HCT116 (cell line): ENCODE measurements around the gene C12orf57. TPM values are rescaled to one million over a fixed set of nuclear protein-coding genes. Genes with fewer than 3 reads are reported as not detected.
A peak's percentile ranks its signal among the peaks of the same experiment; 100 is the strongest.

ENCODE experiments used
- ATAC-seq: fragments of 200-7000 bp; cut with Tn5 transposase; 2 replicates; pipeline ENCODE4 v1.9.1; 2020; ENCODE audit warnings: mild to moderate bottlenecking, moderate library complexity
- BruUV-seq: library from RNA; stranded (reverse); fragments of 400-500 nt; replicated peaks from 2 replicates; lab custom pipeline; 2021; lab: Mats Ljungman, UMichigan
- CTCF ChIA-PET: fragments of 300-600 bp; sonication (Branson Sonifier 250); formaldehyde crosslinking; loops from one replicate; lab custom pipeline; 2021; ENCODE audit warnings: antibody characterized with exemption; lab: Charles Lee
- POLR2A ChIA-PET: fragments of 300-600, 350-600 bp; sonication (Branson Sonifier 250); formaldehyde crosslinking; loops from one replicate; lab custom pipeline; 2021; ENCODE audit warnings: antibody characterized with exemption; lab: Charles Lee
- RAD21 ChIA-PET, 2 experiments: fragments of 300-600 bp; sonication (Branson Sonifier 250); formaldehyde crosslinking; loops; one replicate each; lab custom pipeline; 2023; ENCODE audit warnings: low total read pairs in 2 of 2; ENCODE audit not compliant: uncharacterized antibody in 2 of 2, unreplicated experiment in 2 of 2, low non-redundant PET in 1 of 2; lab: Charles Lee
- DNase-seq: peaks from one replicate; pipeline ENCODE4 v3.0.0-alpha.2; 2010; ENCODE audit warnings: low read depth, low spot score
- H2AFZ ChIP-seq: fragments of 200-600 bp; shearing (Covaris generic), sonication (generic); 2 replicates; pipeline ENCODE4 v1.6.1; 2017; ENCODE audit warnings: low read depth, mixed run types, mixed read lengths, antibody characterized with exemption, low read length; ENCODE audit not compliant: poor library complexity, severe bottlenecking
- H3K27ac ChIP-seq: 2 replicates; pipeline ENCODE4 v1.5.1; 2012; ENCODE audit warnings: low read depth, low read length
- H3K27me3 ChIP-seq: fragments of 200-600 bp; sonication (generic); 2 replicates; pipeline ENCODE4 v1.6.1; 2016; ENCODE audit warnings: mixed run types, low read length, mixed read lengths; ENCODE audit not compliant: insufficient read depth
- H3K36me3 ChIP-seq, 2 experiments: fragments of 200-500 bp in 1 of 2; fragments of 200-600 bp in 1 of 2; sonication (Bioruptor generic) in 1 of 2; sonication (generic) in 1 of 2; 2 replicates each; pipeline versions ENCODE4 v1.5.1 to v1.6.1; 2014 to 2016; ENCODE audit warnings: low read length in 2 of 2, inconsistent platforms in 1 of 2, mixed read lengths in 1 of 2, mixed run types in 1 of 2; ENCODE audit not compliant: insufficient read depth in 2 of 2, control insufficient read depth in 1 of 2
- H3K4me1 ChIP-seq, 2 experiments: fragments of 200-600 bp in 1 of 2; sonication (generic) in 1 of 2; 2 replicates each; pipeline versions ENCODE4 v1.5.1 to v1.6.1; 2012 to 2017; ENCODE audit warnings: low read length in 2 of 2, inconsistent platforms in 1 of 2, mild to moderate bottlenecking in 1 of 2, mixed read lengths in 1 of 2, mixed run types in 1 of 2, moderate library complexity in 1 of 2; ENCODE audit not compliant: insufficient read depth in 2 of 2, control insufficient read depth in 1 of 2
- H3K4me2 ChIP-seq: fragments of 200-600 bp; sonication (generic); 2 replicates; pipeline ENCODE4 v1.6.1; 2017; ENCODE audit warnings: mixed run types, low read length, mixed read lengths
- H3K4me3 ChIP-seq, 2 experiments: fragments of 200-600 bp in 1 of 2; sonication (generic) in 1 of 2; replicated peaks in 1 of 2; 2 replicates each; pipeline ENCODE4 v1.5.1; 2011 to 2016; ENCODE audit warnings: low read length in 2 of 2, control low read depth in 1 of 2, low read depth in 1 of 2, mild to moderate bottlenecking in 1 of 2, mixed read lengths in 1 of 2, mixed run types in 1 of 2
- H3K79me2 ChIP-seq: fragments of 200-600 bp; sonication (generic); 2 replicates; pipeline ENCODE4 v1.6.1; 2017; ENCODE audit warnings: mild to moderate bottlenecking, mixed run types, low read length, moderate library complexity, mixed read lengths; ENCODE audit not compliant: insufficient read depth
- H3K9ac ChIP-seq: fragments of 200-600 bp; sonication (generic); 2 replicates; pipeline ENCODE4 v1.6.1; 2016; ENCODE audit warnings: low read length, mixed read lengths
- H3K9me2 ChIP-seq: fragments of 200-600 bp; sonication (generic), shearing (Covaris generic); 2 replicates; pipeline ENCODE4 v1.6.1; 2017; ENCODE audit warnings: mixed run types, mild to moderate bottlenecking, moderate library complexity; ENCODE audit not compliant: insufficient read depth
- H3K9me3 ChIP-seq, 2 experiments: fragments of 200-500 bp in 1 of 2; fragments of 200-600 bp in 1 of 2; sonication (Bioruptor generic) in 1 of 2; sonication (generic) in 1 of 2; 2 replicates each; pipeline ENCODE4 v1.6.1; 2014 to 2017; ENCODE audit warnings: low read length in 2 of 2, mixed read lengths in 2 of 2, inconsistent platforms in 1 of 2, low read depth in 1 of 2, mild to moderate bottlenecking in 1 of 2, mixed run types in 1 of 2, moderate library complexity in 1 of 2; ENCODE audit not compliant: control insufficient read depth in 1 of 2, insufficient read depth in 1 of 2
- H4K20me1 ChIP-seq: fragments of 200-600 bp; sonication (generic), shearing (Covaris generic); 2 replicates; pipeline ENCODE4 v1.6.1; 2017; ENCODE audit warnings: mixed run types, mild to moderate bottlenecking, moderate library complexity; ENCODE audit not compliant: insufficient read depth
- EGR1 ChIP-seq: IDR thresholded peaks from 2 replicates; pipeline ENCODE4 v1.6.1; 2012; ENCODE audit warnings: low read depth
- JUND ChIP-seq: IDR thresholded peaks from 2 replicates; pipeline ENCODE4 v1.6.1; 2012
- POLR2AphosphoS5 ChIP-seq: IDR thresholded peaks from 2 replicates; pipeline ENCODE4 v1.6.1; 2011; ENCODE audit warnings: mild to moderate bottlenecking, low read depth, low read length, moderate library complexity
- SIN3A ChIP-seq: IDR thresholded peaks from 2 replicates; pipeline ENCODE4 v1.6.1; 2012; ENCODE audit warnings: low read depth
- ZFX ChIP-seq: fragments of 450-650 bp; IDR thresholded peaks from 2 replicates; pipeline ENCODE4 v1.6.1; 2017
- intact Hi-C: fragments of 100-400 bp; cut with micrococcal nuclease; formaldehyde crosslinking; loops from 2 replicates; pipeline ENCODE4 v1.10.0; 2022
- total RNA-seq: library from RNA; stranded (reverse); gene quantifications from one replicate; pipeline ENCODE4 v1.2.1, GENCODE V29; 2021; ENCODE audit not compliant: unreplicated experiment
- TF ChIP-seq, protein P1 (sequence below): IDR thresholded peaks from 2 replicates; pipeline ENCODE4 v1.6.1; 2012
- TF ChIP-seq, protein P2 (sequence below): IDR thresholded peaks from 2 replicates; pipeline ENCODE4 v1.6.1; 2012

C12orf57 gene
- total RNA-seq, 1 experiment from 2014 or later, result 202 TPM

DNA sequence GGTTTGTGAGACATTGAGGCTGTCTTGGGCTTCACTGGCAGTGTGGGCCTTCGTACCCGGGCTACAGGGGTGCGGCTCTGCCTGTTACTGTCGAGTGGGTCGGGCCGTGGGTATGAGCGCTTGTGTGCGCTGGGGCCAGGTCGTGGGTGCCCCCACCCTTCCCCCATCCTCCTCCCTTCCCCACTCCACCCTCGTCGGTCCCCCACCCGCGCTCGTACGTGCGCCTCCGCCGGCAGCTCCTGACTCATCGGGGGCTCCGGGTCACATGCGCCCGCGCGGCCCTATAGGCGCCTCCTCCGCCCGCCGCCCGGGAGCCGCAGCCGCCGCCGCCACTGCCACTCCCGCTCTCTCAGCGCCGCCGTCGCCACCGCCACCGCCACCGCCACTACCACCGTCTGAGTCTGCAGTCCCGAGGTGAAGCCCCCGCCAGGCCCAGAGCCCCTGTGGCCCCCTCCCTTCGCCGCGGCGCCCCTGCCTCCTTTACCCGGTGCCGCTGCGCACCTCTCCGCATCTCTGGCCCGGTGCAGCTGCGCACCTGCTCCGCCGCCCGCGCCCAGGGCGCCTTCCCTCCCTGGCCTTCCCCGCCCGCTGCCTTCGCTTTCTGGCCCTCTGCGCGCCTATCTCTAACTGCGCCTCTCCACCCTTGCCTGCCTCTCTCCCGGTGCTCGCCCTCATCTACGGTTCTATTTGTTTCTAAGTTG is 29.4 kb upstream of the C12orf57 start, which contains the start of gene ENO2:
ENO2 (plus strand) TSS at position 335 of the 701 bp plus-strand sequence. CDS start 1,253 bp downstream, outside the sequence.
- Histone ChIP-seq H3K9ac (peak within 1 kb of the TSS; percentile 68), H3K27ac (peak within 1 kb of the TSS; percentile 53), H3K9me2 (no peaks in the 10 kb centered on the region), H3K4me2 (peak within 1 kb of the TSS; percentile 92), H3K79me2 (peaks cover 13% of the 10 kb centered on the region; the same call in 1 of the 2 replicates), H3K36me3 (peaks cover 8 to 11% of the 10 kb centered on the region in 2 experiments), H3K9me3 (no peaks in the 10 kb centered on the region), H3K27me3 (no peaks in the 10 kb centered on the region), H3K4me1 (peaks cover 15 to 27% of the 10 kb centered on the region in 2 experiments), H4K20me1 (no peaks in the 10 kb centered on the region), H2AFZ (peak within 1 kb of the TSS; percentile 54), H3K4me3 (peak within 1 kb of the TSS; percentile 79 to 81)
- intact Hi-C loops, result no loop called here
- ATAC-seq (peak; percentile 91), DNase-seq (no peak)
- RAD21 ChIA-PET, result no interaction called here
- POLR2A ChIA-PET, result interaction anchor here (0.6 to 1.3 kb wide), 2 partner anchors 20 to 29 kb away, joined by 3 to 7 read pairs; partner anchors contain the start of genes C12orf57 and RNU7-1
- no TSS peak for BruUV-seq
- TF ChIP-seq, protein P1, sequence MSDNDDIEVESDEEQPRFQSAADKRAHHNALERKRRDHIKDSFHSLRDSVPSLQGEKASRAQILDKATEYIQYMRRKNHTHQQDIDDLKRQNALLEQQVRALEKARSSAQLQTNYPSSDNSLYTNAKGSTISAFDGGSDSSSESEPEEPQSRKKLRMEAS, result peak; percentile 62
- TF ChIP-seq ZFX (peak; percentile 55; the same call in 1 of the 2 replicates), POLR2AphosphoS5 (peak; percentile 50), JUND (peak; percentile 35; the same call in 1 of the 2 replicates), EGR1 (no peak; the same call in 1 of the 2 replicates), SIN3A (peak; percentile 62)
- TF ChIP-seq, protein P2, sequence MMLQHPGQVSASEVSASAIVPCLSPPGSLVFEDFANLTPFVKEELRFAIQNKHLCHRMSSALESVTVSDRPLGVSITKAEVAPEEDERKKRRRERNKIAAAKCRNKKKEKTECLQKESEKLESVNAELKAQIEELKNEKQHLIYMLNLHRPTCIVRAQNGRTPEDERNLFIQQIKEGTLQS, result no peak
- CTCF ChIA-PET, result interaction anchor here (1.0 to 1.4 kb wide), 3 partner anchors 11 to 45 kb away, joined by 3 to 4 read pairs (median 3); no protein-coding TSS in a partner anchor
